SK-N-MC (cell line): Measurements from ENCODE around the gene GGA2.

Source experiments
- EZH2 ChIP-seq: fragments of 200-600 bp; sonication (generic); IDR thresholded peaks from one replicate; pipeline ENCODE4 v1.6.1; 2017; ENCODE audit warnings: antibody characterized with exemption
- POLR2AphosphoS5 ChIP-seq: IDR thresholded peaks from 2 replicates; pipeline ENCODE4 v1.6.1; 2012; ENCODE audit warnings: mild to moderate bottlenecking, low read depth, low read length, borderline replicate concordance

DNA sequence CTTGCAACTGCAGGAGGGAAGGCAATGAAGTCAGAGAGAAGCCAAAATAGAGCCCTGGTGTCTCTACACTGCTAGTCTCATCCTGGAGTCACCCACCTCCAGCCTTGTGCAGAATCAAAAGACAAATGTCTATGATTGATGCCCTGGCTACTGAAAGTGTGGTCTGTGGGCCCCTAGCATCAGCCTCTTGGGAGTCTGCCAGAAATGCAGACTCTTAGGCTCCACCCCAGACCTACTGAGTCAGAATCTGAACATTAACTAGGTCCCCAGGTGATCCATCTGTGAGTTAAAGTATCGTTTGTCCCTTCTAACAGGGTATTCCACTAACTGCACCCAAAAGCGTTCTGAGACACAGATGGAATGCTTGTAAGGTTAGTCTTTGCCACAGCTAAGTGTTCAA, 25.6 kb upstream of the GGA2 start:
- TF ChIP-seq POLR2AphosphoS5: no peak
- TF ChIP-seq EZH2: no peak
